H1 (cell line): ENCODE data around the gene IL13. TPM values are rescaled to one million over a fixed set of nuclear protein-coding genes. Genes with fewer than 3 reads are reported as not detected.

ENCODE experiments used
- CTCF ChIA-PET: fragments of 300-600 bp; sonication (Branson Sonifier 250); formaldehyde crosslinking; loops from one replicate; lab custom pipeline; 2021; ENCODE audit not compliant: partially characterized antibody; lab: Charles Lee
- POLR2A ChIA-PET: fragments of 300-600 bp; sonication (Branson Sonifier 250); formaldehyde crosslinking; loops from one replicate; lab custom pipeline; 2021; ENCODE audit warnings: inconsistent platforms; ENCODE audit not compliant: partially characterized antibody; lab: Charles Lee
- DNase-seq, 2 experiments: peaks; one replicate each; pipeline versions ENCODE4 v3.0.0 to v3.0.0-alpha.2; 2010 to 2022; ENCODE audit warnings: low spot score in 2 of 2, low read depth in 1 of 2, mixed read lengths in 1 of 2
- FAIRE-seq: peaks from 2 replicates; lab custom pipeline; 2011; peaks lifted over from hg19 to GRCh38; lab: Jason Lieb, UNC
- H2AFZ ChIP-seq: 2 replicates; pipeline ENCODE4 v1.8.1; 2012; ENCODE audit warnings: low read length, inconsistent platforms
- H2AK5ac ChIP-seq: 2 replicates; pipeline ENCODE4 v1.6.1; 2013; ENCODE audit warnings: low read depth, low read length
- H2BK120ac ChIP-seq: replicated peaks from 2 replicates; pipeline ENCODE3; 2013; ENCODE audit warnings: low read depth, low read length, inconsistent platforms
- H2BK12ac ChIP-seq: 2 replicates; pipeline ENCODE4 v1.6.1; 2013; ENCODE audit warnings: low read depth, low read length
- H2BK15ac ChIP-seq: 2 replicates; pipeline ENCODE4 v1.6.1; 2013; ENCODE audit warnings: low read length
- H2BK20ac ChIP-seq: 2 replicates; pipeline ENCODE4 v1.6.1; 2013; ENCODE audit warnings: low read length
- H2BK5ac ChIP-seq: 2 replicates; pipeline ENCODE4 v1.6.1; 2013; ENCODE audit warnings: low read depth, low read length
- H3K14ac ChIP-seq: 2 replicates; pipeline ENCODE4 v1.6.1; 2013; ENCODE audit warnings: inconsistent platforms; ENCODE audit not compliant: insufficient read length
- H3K18ac ChIP-seq: 2 replicates; pipeline ENCODE4 v1.6.1; 2013; ENCODE audit warnings: low read length; ENCODE audit errors: extremely low read depth
- H3K23ac ChIP-seq: 2 replicates; pipeline ENCODE4 v1.6.1; 2013; ENCODE audit warnings: inconsistent platforms; ENCODE audit not compliant: insufficient read length
- H3K23me2 ChIP-seq: 2 replicates; pipeline ENCODE4 v1.6.1; 2013; ENCODE audit warnings: low read depth, low read length
- H3K27ac ChIP-seq: 2 replicates; pipeline ENCODE4 v1.6.1; 2011; ENCODE audit warnings: low read depth, low read length, inconsistent platforms
- H3K27me3 ChIP-seq, 4 experiments: replicated peaks in 1 of 4; 1 replicate in 1 of 4; 2 replicates in 3 of 4; pipeline versions ENCODE4 v1.6.1 to v1.8.1; 2011 to 2013; ENCODE audit warnings: low read length in 3 of 4, mild to moderate bottlenecking in 3 of 4, inconsistent platforms in 2 of 4, mixed read lengths in 2 of 4, moderate library complexity in 1 of 4; ENCODE audit not compliant: control insufficient read depth in 3 of 4, insufficient read depth in 3 of 4; ENCODE audit errors: extremely low read depth in 1 of 4
- H3K36me3 ChIP-seq, 4 experiments: 2 replicates each; pipeline versions ENCODE4 v1.6.1 to v1.8.1; 2011 to 2013; ENCODE audit warnings: mild to moderate bottlenecking in 4 of 4, low read length in 3 of 4, moderate library complexity in 2 of 4, control low read depth in 1 of 4, inconsistent platforms in 1 of 4; ENCODE audit not compliant: insufficient read depth in 4 of 4, control insufficient read depth in 2 of 4
- H3K4ac ChIP-seq: replicated peaks from 2 replicates; pipeline ENCODE3; 2013; ENCODE audit warnings: low read length, low read depth, mixed read lengths, inconsistent platforms; ENCODE audit not compliant: insufficient read length
- H3K4me1 ChIP-seq, 4 experiments: replicated peaks in 1 of 4; 1 replicate in 1 of 4; 2 replicates in 3 of 4; pipeline versions ENCODE4 v1.6.1 to v1.8.1; 2011 to 2013; ENCODE audit warnings: low read length in 3 of 4, inconsistent platforms in 2 of 4, mixed read lengths in 1 of 4; ENCODE audit not compliant: insufficient read depth in 4 of 4, control insufficient read depth in 3 of 4
- H3K4me2 ChIP-seq, 2 experiments: 2 replicates each; pipeline versions ENCODE4 v1.6.1 to v1.8.1; 2011 to 2013; ENCODE audit warnings: low read depth in 2 of 2, low read length in 2 of 2, control low read depth in 1 of 2, inconsistent platforms in 1 of 2, mild to moderate bottlenecking in 1 of 2; ENCODE audit not compliant: insufficient read depth in 1 of 2
- H3K4me3 ChIP-seq, 4 experiments: fragments of 200-600, 300-600 bp in 1 of 4; sonication (generic), shearing (Covaris generic), sonication (Bioruptor Twin) in 1 of 4; 2 replicates each; pipeline versions ENCODE4 v1.5.1 to v1.8.1; 2011 to 2016; ENCODE audit warnings: low read length in 4 of 4, low read depth in 3 of 4, control low read depth in 2 of 4, inconsistent platforms in 2 of 4, mild to moderate bottlenecking in 2 of 4, mixed read lengths in 1 of 4, moderate library complexity in 1 of 4; ENCODE audit not compliant: insufficient read depth in 2 of 4; ENCODE audit errors: extremely low read depth in 1 of 4
- H3K56ac ChIP-seq: replicated peaks from 2 replicates; pipeline ENCODE3; 2013; ENCODE audit warnings: low read depth, mild to moderate bottlenecking, mixed read lengths, low read length, inconsistent platforms; ENCODE audit not compliant: insufficient read length
- H3K79me1 ChIP-seq: 2 replicates; pipeline ENCODE4 v1.6.1; 2013; ENCODE audit warnings: low read depth, low read length, control low read depth
- H3K79me2 ChIP-seq, 2 experiments: 2 replicates each; pipeline versions ENCODE4 v1.6.1 to v1.8.1; 2012 to 2013; ENCODE audit warnings: low read length in 2 of 2, mild to moderate bottlenecking in 2 of 2, inconsistent platforms in 1 of 2; ENCODE audit not compliant: insufficient read depth in 2 of 2, control insufficient read depth in 1 of 2
- H3K9ac ChIP-seq, 4 experiments: replicated peaks in 1 of 4; 1 replicate in 1 of 4; 2 replicates in 3 of 4; pipeline versions ENCODE4 v1.6.1 to v1.8.1; 2011 to 2013; ENCODE audit warnings: low read depth in 3 of 4, low read length in 3 of 4, control low read depth in 2 of 4, mild to moderate bottlenecking in 2 of 4, moderate library complexity in 2 of 4, inconsistent platforms in 1 of 4; ENCODE audit errors: extremely low read depth in 1 of 4
- H3K9me3 ChIP-seq, 2 experiments: 2 replicates each; pipeline versions ENCODE4 v1.6.1 to v1.8.1; 2012 to 2013; ENCODE audit warnings: mild to moderate bottlenecking in 2 of 2, moderate library complexity in 2 of 2, control low read depth in 1 of 2, inconsistent platforms in 1 of 2, low read depth in 1 of 2, low read length in 1 of 2, mixed read lengths in 1 of 2; ENCODE audit not compliant: insufficient read depth in 2 of 2
- H4K20me1 ChIP-seq, 2 experiments: replicated peaks in 1 of 2; 2 replicates each; pipeline versions ENCODE3 to v1.8.1; 2011 to 2013; ENCODE audit warnings: inconsistent platforms in 2 of 2, low read length in 2 of 2, mild to moderate bottlenecking in 1 of 2; ENCODE audit not compliant: insufficient read depth in 2 of 2, control insufficient read depth in 1 of 2
- H4K5ac ChIP-seq: 2 replicates; pipeline ENCODE4 v1.6.1; 2013; ENCODE audit warnings: low read length, low read depth, mixed read lengths, inconsistent platforms; ENCODE audit not compliant: insufficient read length
- H4K8ac ChIP-seq: 2 replicates; pipeline ENCODE4 v1.8.0; 2013; ENCODE audit warnings: mild to moderate bottlenecking, moderate library complexity, low read length, inconsistent platforms; ENCODE audit not compliant: insufficient read depth; ENCODE audit errors: extremely low read depth
- H4K91ac ChIP-seq: replicated peaks from 2 replicates; pipeline ENCODE3; 2013; ENCODE audit warnings: low read length, mixed read lengths, inconsistent platforms; ENCODE audit not compliant: insufficient read length
- CTCF ChIP-seq, 3 experiments: IDR thresholded peaks; 1 replicate in 2 of 3; 2 replicates in 1 of 3; pipeline versions ENCODE4 v1.5.1 to v1.6.1; 2011; ENCODE audit warnings: low read length in 3 of 3, mild to moderate bottlenecking in 3 of 3, inconsistent platforms in 2 of 3, low read depth in 1 of 3, moderate library complexity in 1 of 3; ENCODE audit not compliant: insufficient read depth in 1 of 3; ENCODE audit errors: control extremely low read depth in 1 of 3
- RAD21 ChIP-seq, 2 experiments: IDR thresholded peaks in 1 of 2; conservative IDR thresholded peaks in 1 of 2; 2 replicates each; pipeline ENCODE4 v1.6.1; 2011; ENCODE audit warnings: low read depth in 2 of 2, low read length in 2 of 2, improper control_type of control experiment in 1 of 2, inconsistent platforms in 1 of 2, mild to moderate bottlenecking in 1 of 2, moderate library complexity in 1 of 2
- TEAD4 ChIP-seq: IDR thresholded peaks from 2 replicates; pipeline ENCODE4 v1.6.1; 2012; ENCODE audit warnings: low read depth, low read length, inconsistent platforms, mixed read lengths
- WGBS, 2 experiments: shearing (Covaris generic) in 1 of 2; methylation state at CpG; one replicate each; pipeline versions ENCODE4 v1.1.6 to v1.1.7; 2013 to 2015; ENCODE audit warnings: low lambda C conversion rate in 2 of 2, mixed read lengths in 2 of 2, inconsistent platforms in 1 of 2, low coverage in 1 of 2, missing lambda C conversion rate in 1 of 2; ENCODE audit not compliant: insufficient replicate concordance in 2 of 2, insufficient coverage in 1 of 2, insufficient read length in 1 of 2; ENCODE audit errors: extremely low coverage in 1 of 2, missing lambda C conversion rate in 1 of 2; 5-methylcytosine and 5-hydroxymethylcytosine counted together
- polyA plus RNA-seq, 7 experiments: library from polyadenylated mRNA; depleted of rRNA in 3 of 7; stranded (reverse) in 5 of 7; unstranded in 2 of 7; fragments of >200 nt in 5 of 7; fragments of 200-250 nt in 2 of 7; gene quantifications; 1 replicate in 5 of 7; 2 replicates in 1 of 7; 4 replicates in 1 of 7; pipeline versions ENCODE4 v1.2.1 to v1.2.3, GENCODE V29; 2011 to 2013; ENCODE audit warnings: missing spikeins in 2 of 7, mixed read lengths in 2 of 7
- total RNA-seq: library from RNA; stranded (reverse); fragmentation: NEBNext Ultra II Directional; extraction: Animal tissue kit (Norgen Biotek cat#: 25700); gene quantifications from 2 replicates; pipeline ENCODE4 v1.2.1, GENCODE V29; 2021

IL13 gene
- total and polyA plus RNA-seq, 2 of the 8 experiments (the other 6 are each of a cell fraction or from before 2014, with no cell fraction given), result not detected

GRCh38 chr5:132677191-132677590 lies 19.2 kb downstream of the IL13 start:
- Histone ChIP-seq H3K27ac (no peak overlapping the region), H3K23me2 (no peaks in the 10 kb centered on the region; the same call in 1 of the 2 replicates), H3K4me2 (no peak overlapping the region), H2BK5ac (no peak overlapping the region), H3K56ac (no peak overlapping the region), H3K4me1 (no peaks in the 10 kb centered on the region), H3K36me3 (no peaks in the 10 kb centered on the region), H4K91ac (no peak overlapping the region), H3K79me1 (no peaks in the 10 kb centered on the region), H2BK15ac (no peak overlapping the region), H3K23ac (no peak overlapping the region), H3K9ac (no peak overlapping the region), H3K79me2 (no peaks in the 10 kb centered on the region), H3K18ac (no peak overlapping the region), H2BK120ac (no peak overlapping the region), H2AFZ (no peak overlapping the region), H4K20me1 (no peaks in the 10 kb centered on the region), H4K8ac (no peak overlapping the region), H3K27me3 (no peaks in the 10 kb centered on the region), H2BK20ac (no peak overlapping the region), H4K5ac (no peak overlapping the region), H3K4ac (no peak overlapping the region), H2BK12ac (no peak overlapping the region), H3K4me3 (no peak overlapping the region), H3K9me3 (no peaks in the 10 kb centered on the region), H2AK5ac (no peak overlapping the region), H3K14ac (no peak overlapping the region)
- 83% methylated on average over 7 of the region's 7 CpGs; no CpG with 5 or more reads in 1 of the 2 experiments for WGBS, 2 experiments
- TF ChIP-seq RAD21 (IDR thresholded peaks at IDR 0.05 in 1 of 2, conservative IDR thresholded peaks at IDR 0.05 in 1 of 2; ENCODE audit: low read depth in 2 of 2, low read length in 2 of 2) (peak; percentile 39 to 52; a peak in 3 of 4 replicates), CTCF (IDR thresholded peaks at IDR 0.05; ENCODE audit: control extremely low read depth in 1 of 3, insufficient read depth in 1 of 3, low read depth in 1 of 3, low read length in 3 of 3) (peak; percentile 41 to 66 (median 64); a peak in 3 of 4 replicates), TEAD4 (no peak)
- FAIRE-seq (no peak), DNase-seq (no peak)
- CTCF ChIA-PET, result interaction anchor here (0.7 to 5.6 kb wide), 12 partner anchors 10 to 345 kb away, joined by 3 to 23 read pairs (median 4); no protein-coding TSS in a partner anchor
- POLR2A ChIA-PET, result interaction anchor here (1.0 kb wide), 1 partner anchor 14 kb away, joined by 3 read pairs; no protein-coding TSS in a partner anchor
